Measurements from ENCODE around the gene PCGF1.
A peak's percentile ranks its signal among the peaks of the same experiment; 100 is the strongest.

Gene PCGF1

GRCh38 chr2:74536166-74536950 lies 28.9 kb upstream of the PCGF1 start:
- DNase-seq = no peak

GRCh38 chr2:74535440-74535965 lies 28.0 kb upstream of the PCGF1 start:
- DNase-seq = no peak

GRCh38 chr2:74534411-74534810 lies 26.9 kb upstream of the PCGF1 start:
- no peak for DNase-seq

- no peak for DNase-seq
These were observed 26.0 kb upstream of the PCGF1 start for GRCh38 chr2:74533464-74533863.

GRCh38 chr2:74532222-74532621 lies 24.7 kb upstream of the PCGF1 start:
- DNase-seq = peak; percentile 82

GRCh38 chr2:74531666-74532065 lies 24.2 kb upstream of the PCGF1 start:
- no peak for DNase-seq

GRCh38 chr2:74530239-74531187 lies 23.0 kb upstream of the PCGF1 start:
- peak; percentile 98 for DNase-seq

- peak; percentile 99 for DNase-seq
These were observed 22.1 kb upstream of the PCGF1 start, which contains the start of the genes AUP1 and HTRA2 for GRCh38 chr2:74529357-74530238. TSS of gene AUP1 (minus strand) at chr2:74529706. CDS start at chr2:74529629, 77 bp downstream. TSS of gene HTRA2 (plus strand) at chr2:74529933. CDS start at chr2:74530007, 74 bp downstream.

- DNase-seq = no peak
These were observed 21.3 kb upstream of the PCGF1 start for GRCh38 chr2:74528600-74529356.

GRCh38 chr2:74527741-74528140 lies 20.2 kb upstream of the PCGF1 start:
- DNase-seq = no peak

GRCh38 chr2:74526649-74527230 lies 19.2 kb upstream of the PCGF1 start:
- no peak for DNase-seq

GRCh38 chr2:74525717-74526648 lies 18.5 kb upstream of the PCGF1 start, which contains the start of gene DQX1:
TSS of gene DQX1 (minus strand) at chr2:74526231. CDS start at chr2:74525729, 502 bp downstream.
- peak; percentile 74 for DNase-seq

GRCh38 chr2:74524955-74525716 lies 17.6 kb upstream of the PCGF1 start:
- no peak for DNase-seq

GRCh38 chr2:74524005-74524404 lies 16.5 kb upstream of the PCGF1 start:
- DNase-seq = no peak

GRCh38 chr2:74522516-74522915 lies 15.0 kb upstream of the PCGF1 start:
- DNase-seq = no peak

GRCh38 chr2:74516650-74517049 lies 9.2 kb upstream of the PCGF1 start:
- no peak for DNase-seq

GRCh38 chr2:74515981-74516633 lies 8.6 kb upstream of the PCGF1 start:
- peak; percentile 88 for DNase-seq

GRCh38 chr2:74515271-74515980 lies 7.9 kb upstream of the PCGF1 start:
- DNase-seq = no peak

All from hematopoietic multipotent progenitor cell treated with erythropoietin and hydrocortisone succinate and interleukin-3 and kit ligand, for 6 days (in vitro differentiated cells).